ENCODE measurements around the gene ASH1L.
A peak's percentile ranks its signal among the peaks of the same experiment; 100 is the strongest.
"Not testable (repeated sequence)": the region's sequence is repeated elsewhere in the genome, so short reads cannot be mapped to it uniquely, and the experiment has no call there.

ASH1L gene

DNA sequence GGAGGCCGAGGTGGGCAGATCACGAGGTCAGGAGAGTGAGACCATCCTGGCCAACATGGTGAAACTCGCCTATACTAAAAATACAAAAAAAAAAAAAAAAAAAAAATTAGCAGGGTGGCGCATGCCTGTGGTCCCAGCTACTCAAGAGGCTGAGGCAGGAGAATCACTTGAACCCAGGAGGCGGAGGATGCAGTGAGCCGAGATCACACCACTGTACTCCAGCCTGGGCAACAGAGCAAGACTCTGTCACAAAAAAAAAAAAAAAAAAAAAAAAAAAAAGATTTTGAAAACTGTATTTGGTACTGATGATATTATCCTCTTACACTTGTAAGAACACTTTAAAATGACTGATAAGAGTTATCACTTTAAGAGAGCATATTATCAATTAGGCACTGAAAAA is 74.2 kb downstream of the ASH1L start:
- not testable (repeated sequence) for DNase-seq

- DNase-seq, result no peak
These were observed 75.1 kb downstream of the ASH1L start for GRCh38 chr1:155487541-155487940.

GRCh38 chr1:155486952-155487351 is 75.7 kb downstream of the ASH1L start:
- not testable (repeated sequence) for DNase-seq

GRCh38 chr1:155485945-155486344 is 76.7 kb downstream of the ASH1L start:
- DNase-seq, result no peak

GRCh38 chr1:155485222-155485621 is 77.4 kb downstream of the ASH1L start:
- no peak for DNase-seq

DNA sequence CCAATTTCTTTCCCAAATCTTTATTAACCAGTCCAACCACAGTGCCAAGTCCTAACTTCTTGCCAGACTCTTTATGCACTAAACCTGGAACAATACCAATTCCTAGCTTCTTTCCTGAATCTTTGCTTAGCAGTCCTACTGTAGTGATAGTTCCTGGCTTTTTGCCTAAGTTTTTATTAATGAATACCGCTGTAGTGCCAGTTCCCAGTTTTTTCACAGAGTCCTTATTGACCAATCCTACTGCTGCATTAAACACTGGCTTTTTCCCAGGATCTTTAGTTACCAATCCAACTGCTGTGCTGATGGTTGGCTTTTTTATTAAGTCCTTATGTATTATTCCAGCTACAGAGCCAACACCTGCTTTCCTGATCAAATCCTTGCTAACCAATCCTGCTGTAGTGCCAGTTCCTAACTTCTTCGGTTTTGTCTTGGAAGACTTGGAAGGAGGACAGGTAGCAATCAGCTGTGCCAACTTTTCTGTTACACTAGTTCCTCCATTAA is 80.8 kb downstream of the ASH1L start:
- DNase-seq, result no peak

DNA sequence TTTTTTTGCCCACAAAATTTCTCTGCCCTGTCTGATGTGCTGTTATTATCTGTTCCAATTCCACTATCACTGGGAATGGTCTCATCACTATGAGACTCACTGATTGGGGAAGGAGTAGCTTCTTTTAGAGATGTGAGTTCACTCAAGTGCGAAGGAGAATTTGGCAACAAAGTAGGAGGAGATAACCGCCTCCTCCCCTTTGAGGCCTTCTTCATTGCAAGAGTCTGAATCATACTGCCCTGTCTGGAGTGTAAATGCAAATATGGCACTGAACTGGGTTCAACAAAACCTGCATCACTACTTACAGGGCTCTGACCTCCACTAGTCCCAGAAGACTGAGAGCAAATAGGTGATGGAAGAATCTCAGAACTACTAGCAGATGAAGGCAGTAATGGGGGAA is 83.4 kb downstream of the ASH1L start:
- no peak for DNase-seq

DNA sequence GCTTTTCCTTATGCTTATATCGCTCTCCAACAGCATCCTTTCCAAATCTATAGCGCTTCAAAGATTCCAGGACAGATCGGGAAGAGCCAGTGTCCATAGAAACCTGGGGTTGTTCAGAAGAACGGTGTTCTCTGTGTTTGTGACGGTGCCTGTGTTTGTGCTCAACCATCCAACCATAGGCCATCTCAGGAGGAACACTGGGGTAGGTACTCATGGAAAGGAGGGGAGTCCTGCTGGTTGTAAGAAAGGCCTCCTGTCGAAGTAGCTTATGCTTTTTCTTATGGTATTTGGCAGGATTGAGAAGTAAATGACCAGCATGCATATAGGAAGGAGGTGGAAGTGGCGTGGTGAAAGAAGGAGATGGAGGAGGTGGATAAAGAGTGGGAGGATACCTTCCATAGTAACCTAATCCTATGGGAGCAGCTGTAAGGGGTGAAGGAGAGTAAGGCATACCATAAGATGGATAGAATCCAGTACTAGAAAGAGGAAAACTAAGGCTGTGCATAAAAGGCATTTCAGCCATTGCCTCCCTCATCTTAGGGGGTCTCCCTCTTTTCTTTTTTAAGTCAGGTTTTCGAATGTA is 84.2 kb downstream of the ASH1L start:
- no peak for DNase-seq

DNA sequence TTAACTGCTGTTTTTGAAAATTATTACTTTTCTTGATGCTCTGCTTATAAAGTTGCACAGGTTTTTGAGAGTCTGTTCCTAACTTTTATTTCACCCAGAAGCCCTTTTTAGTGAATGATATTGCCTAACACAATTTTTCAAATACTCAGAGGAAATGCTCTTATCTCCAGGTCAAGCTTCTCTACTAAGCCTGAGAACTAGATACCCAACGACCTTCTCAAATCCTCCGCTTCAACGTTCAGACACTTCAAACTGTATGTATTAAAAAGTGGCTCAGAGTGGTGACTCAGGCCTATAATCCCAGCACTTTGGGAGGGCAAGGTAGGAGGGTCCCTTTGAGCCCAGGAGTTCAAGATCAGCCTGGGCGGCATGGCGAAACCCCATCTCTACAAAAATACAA is 88.5 kb downstream of the ASH1L start:
- DNase-seq, result peak; percentile 47

DNA sequence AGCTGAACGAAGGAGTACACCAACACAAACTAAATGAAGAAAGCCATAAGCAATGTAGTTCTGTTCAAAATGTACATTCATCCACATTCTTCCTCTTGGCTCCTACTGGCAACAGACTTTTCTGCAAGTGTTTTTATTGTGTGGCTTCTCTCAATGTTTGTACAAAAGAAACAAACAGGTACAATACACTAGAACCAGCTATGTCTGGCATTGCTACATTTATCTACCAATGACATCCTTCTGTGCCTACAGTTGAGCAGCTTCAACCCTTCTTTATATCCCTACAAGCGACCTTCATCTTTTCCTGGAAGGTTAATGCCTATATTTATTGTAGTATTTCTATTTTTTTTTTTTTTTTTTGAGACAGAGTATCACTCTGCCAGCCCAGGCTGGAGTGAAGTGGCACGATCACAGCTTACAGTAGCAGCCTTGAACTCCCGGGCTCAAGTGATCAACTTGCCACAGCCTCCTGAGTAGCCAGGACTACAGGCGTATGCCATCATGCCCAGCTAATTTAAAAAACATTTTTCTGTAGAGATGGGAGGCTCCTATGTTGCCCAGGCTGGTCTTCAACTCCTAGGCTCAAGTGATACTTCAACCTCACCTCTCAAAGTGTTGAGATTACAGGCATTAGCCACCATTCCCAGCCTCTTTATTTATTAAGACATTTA is 89.3 kb downstream of the ASH1L start:
- no peak for DNase-seq

GRCh38 chr1:155472491-155473083 is 90.0 kb downstream of the ASH1L start:
- no peak for DNase-seq

DNA sequence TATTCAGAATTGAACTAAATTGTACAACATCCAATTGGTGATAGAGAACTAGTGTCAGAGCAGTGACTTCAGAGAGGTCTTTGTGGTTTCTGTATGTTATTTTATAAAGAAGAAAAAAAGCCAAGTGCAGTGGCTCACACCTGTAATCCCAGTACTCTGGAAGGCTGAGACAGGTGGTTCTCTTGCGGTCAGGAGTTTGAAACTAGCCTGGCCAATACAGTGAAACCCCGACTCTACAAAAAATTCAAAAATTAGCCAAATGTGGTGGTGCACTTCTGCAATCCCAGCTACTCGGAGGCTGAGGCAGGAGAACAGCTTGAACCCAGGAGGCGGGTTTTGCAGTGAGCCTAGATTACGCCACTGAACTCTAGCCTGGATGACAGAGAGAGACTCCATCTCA is 90.7 kb downstream of the ASH1L start:
- DNase-seq, result no peak

- no peak for DNase-seq
These were observed 91.6 kb downstream of the ASH1L start for GRCh38 chr1:155471026-155471425.

- DNase-seq, result no peak
These were observed 95.6 kb downstream of the ASH1L start for GRCh38 chr1:155466996-155467395.

GRCh38 chr1:155466617-155466972 is 96.0 kb downstream of the ASH1L start:
- no peak for DNase-seq

DNA sequence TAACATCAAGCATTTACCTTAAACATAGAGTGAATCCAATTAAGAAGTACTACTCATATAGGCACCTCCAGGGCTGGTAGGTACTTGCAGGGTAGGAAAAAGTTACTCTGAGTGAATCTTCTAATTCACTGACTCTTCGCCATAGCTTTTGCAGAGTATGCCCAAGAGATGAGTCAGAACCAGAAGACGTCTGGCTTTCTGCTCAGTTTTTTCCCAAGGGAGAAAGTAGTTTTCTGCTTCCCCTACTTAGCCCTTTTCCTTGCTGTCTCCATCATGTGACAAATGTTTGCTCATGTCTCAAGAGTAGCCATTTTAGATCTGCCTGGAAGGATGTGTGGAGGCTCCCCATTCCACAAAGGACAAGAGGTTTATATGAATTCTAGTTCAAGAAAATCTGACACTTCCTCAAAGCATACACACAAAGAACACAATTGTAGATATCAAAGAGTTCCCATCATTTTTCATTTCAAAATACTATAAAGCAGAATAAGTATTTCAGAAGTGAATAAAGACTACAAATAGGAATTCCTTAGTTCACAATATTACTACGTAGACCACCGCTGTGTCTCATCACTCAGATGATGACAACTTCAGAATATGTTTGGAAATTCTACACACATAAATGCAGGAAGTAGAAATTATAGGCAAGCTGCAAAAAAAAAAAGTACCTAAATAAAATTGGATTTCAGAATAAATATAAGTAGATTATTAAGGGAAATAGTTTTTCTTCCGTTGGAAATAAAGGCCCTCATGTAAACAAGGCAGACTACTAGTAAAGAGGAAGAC is 98.5 kb downstream of the ASH1L start:
- DNase-seq, result no peak

- no peak for DNase-seq
These were observed 104.5 kb downstream of the ASH1L start for GRCh38 chr1:155458111-155458510.

GRCh38 chr1:155457266-155457665 is 105.3 kb downstream of the ASH1L start:
- no peak for DNase-seq

DNA sequence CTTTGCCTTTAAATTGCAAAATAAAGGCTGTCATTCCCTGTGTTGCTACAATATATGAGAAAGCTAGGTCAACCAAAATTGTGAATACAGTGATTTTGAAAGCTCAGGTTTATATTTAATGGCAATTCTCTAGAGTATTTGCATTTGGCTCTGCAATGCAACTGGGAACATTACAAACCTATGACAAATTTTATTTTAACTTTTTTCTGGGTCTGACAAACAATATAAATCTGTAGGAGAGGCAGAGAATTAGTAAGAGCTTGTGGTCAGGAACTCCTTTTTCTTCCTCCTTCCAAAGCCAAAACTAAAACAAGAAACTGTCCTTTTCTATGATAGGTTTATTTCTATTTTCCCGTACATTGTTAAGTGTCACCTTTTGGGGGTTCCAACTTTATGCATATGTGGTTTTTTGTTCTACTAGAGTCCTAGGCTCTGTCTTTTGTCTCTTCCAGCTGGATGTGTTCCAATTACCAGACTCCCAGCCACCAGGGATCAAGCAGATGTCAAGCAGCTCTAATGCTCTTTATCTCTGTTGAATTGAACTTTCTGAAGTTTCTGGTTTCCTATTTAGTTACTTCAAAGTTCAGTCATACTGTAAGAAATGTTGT is 106.9 kb downstream of the ASH1L start:
- peak; percentile 30 for DNase-seq

DNA sequence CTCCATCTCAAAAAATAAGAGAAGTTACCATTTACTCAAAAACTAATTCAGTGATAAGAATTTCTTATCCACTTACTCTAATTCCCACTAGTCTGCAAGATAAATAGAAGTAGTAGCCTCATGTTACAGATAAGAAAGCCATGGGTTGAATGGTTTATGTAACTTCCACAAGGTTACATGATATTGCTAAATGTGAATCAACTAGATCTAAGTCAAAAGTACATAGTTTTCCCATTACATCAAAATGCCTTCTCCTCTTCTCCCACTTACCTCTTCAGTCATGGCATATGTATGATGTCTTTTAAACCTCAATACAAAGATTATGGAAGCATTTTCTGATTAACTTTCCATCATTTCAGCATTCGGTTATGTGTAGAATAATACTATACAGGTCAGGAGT is 108.5 kb downstream of the ASH1L start:
- peak; percentile 16 for DNase-seq

- DNase-seq, result no peak
These were observed 109.5 kb downstream of the ASH1L start for GRCh38 chr1:155453141-155453540.

DNA sequence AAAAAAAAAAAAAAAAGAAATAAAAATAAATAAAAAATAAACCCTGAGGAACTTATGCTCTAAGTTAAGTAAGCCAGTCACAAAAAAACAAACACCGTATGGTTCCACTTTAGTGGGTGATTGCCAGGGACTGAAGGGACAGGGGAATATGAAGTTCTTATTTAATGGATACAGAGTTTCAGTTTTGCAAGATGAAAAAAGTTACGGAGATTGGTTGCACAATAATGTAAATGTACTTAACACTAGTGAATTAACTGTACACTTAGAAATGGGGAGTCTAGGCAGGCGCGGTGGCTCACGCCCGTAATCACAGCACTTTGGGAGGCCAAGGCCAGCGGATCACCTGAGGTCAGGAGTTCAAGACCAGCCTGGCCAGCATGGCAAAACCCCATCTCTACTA is 111.4 kb downstream of the ASH1L start:
- DNase-seq, result no peak

GRCh38 chr1:155442431-155442830 is 120.2 kb downstream of the ASH1L start:
- DNase-seq, result not testable (repeated sequence)
